GM18517 (cell line): Measurements from ENCODE around the gene ZNF287.

Experiments
- ATAC-seq: cut with Tn5 transposase; IDR thresholded peaks from one replicate; pipeline ENCODE4 v1.9.1; 2021; ENCODE audit warnings: mild to moderate bottlenecking, moderate library complexity; ENCODE audit not compliant: unreplicated experiment

Gene ZNF287

DNA sequence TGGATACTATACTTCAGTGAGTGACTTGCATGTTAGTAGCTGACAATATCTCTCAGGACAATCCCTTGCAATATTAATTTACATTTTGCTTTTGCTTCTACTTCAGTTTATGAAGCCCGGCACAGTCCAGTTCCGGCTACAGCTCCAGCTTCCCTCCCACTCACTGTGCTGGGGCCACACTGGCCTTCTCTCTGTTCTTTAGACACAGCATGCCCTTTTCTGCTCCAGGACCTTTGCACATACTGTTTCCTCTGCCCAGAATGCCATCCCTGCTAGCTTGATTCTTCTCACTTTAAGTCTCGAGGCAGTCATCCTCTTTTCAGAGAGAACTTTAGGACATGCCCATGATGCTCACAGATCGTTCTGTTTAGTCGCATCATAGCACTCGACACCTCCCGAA, 51.5 kb downstream of the ZNF287 start:
- ATAC-seq = no peak

GRCh38 chr17:16516594-16517051, 52.4 kb downstream of the ZNF287 start:
- ATAC-seq = no peak

DNA sequence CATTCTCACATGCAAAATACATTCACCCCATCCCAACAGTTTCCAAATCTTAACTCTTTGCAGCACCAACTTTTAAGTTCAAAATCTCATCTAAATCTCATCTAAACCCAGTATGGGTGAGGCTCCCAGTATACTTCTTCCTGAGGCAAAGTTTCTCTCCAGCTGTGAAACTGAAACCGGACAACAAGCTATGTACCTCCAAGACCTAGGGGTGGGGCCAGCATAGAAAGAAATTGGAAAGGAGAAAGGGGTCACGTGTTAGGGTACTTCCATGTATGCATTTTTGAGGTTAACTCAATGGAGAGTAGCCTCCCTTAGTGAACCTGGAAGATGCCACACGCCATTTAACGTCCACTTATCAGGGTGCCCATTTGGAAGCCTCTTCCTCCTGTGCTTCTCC, 53.1 kb downstream of the ZNF287 start:
- no peak for ATAC-seq

- ATAC-seq = no peak
Measured at GRCh38 chr17:16513873-16514272, 55.1 kb downstream of the ZNF287 start.

- ATAC-seq = no peak
Measured at GRCh38 chr17:16512011-16512410, 57.0 kb downstream of the ZNF287 start.

GRCh38 chr17:16511593-16511992, 57.4 kb downstream of the ZNF287 start:
- ATAC-seq = no peak

- ATAC-seq = no peak
Measured at GRCh38 chr17:16507918-16508533, 61.0 kb downstream of the ZNF287 start.

GRCh38 chr17:16506188-16506587, 62.8 kb downstream of the ZNF287 start:
- no peak for ATAC-seq

- no peak for ATAC-seq
Measured at GRCh38 chr17:16504984-16505383, 64.0 kb downstream of the ZNF287 start.
